Testis (tissue), 2 donors: ENCODE measurements around the gene ZNF829.

Experiments used
- CTCF ChIP-seq, 3 experiments: fragments of 450-650 bp in 2 of 3; fragments of 200-600 bp in 1 of 3; sonication (generic) in 1 of 3; IDR thresholded peaks; one replicate each; pipeline ENCODE4 v1.5.1; 2016 to 2019; ENCODE audit warnings: antibody characterized with exemption in 3 of 3, mild to moderate bottlenecking in 2 of 3, moderate library complexity in 1 of 3
- POLR2A ChIP-seq: fragments of 450-650 bp; IDR thresholded peaks from one replicate; pipeline ENCODE4 v1.6.1; 2017; ENCODE audit warnings: antibody characterized with exemption, mild to moderate bottlenecking, moderate library complexity

- TF ChIP-seq CTCF (IDR thresholded peaks at IDR 0.05) (no peak), POLR2A (no peak)
Measured at GRCh38 chr19:36894849-36895383, 21.2 kb downstream of the ZNF829 start.
